SK-N-SH (cell line): ENCODE data around the gene MAPKBP1.

Source experiments
- EP300 ChIP-seq, 2 experiments: IDR thresholded peaks; 2 replicates each; pipeline versions ENCODE4 v1.4.0 to v1.6.1; 2012; ENCODE audit warnings: borderline replicate concordance in 1 of 2, low read depth in 1 of 2, low read length in 1 of 2
- RAD21 ChIP-seq: IDR thresholded peaks from 2 replicates; pipeline ENCODE4 v1.6.1; 2012; ENCODE audit warnings: mild to moderate bottlenecking, low read length
- RFX5 ChIP-seq: IDR thresholded peaks from 2 replicates; pipeline ENCODE4 v1.6.1; 2012; ENCODE audit warnings: mild to moderate bottlenecking, improper control_type of control experiment, low read length
- TF ChIP-seq, protein P1 (sequence below): fragments of 200-600 bp; sonication (generic); IDR thresholded peaks from 2 replicates; pipeline ENCODE4 v1.6.1; 2017; ENCODE audit warnings: antibody characterized with exemption, mild to moderate bottlenecking, moderate library complexity

DNA sequence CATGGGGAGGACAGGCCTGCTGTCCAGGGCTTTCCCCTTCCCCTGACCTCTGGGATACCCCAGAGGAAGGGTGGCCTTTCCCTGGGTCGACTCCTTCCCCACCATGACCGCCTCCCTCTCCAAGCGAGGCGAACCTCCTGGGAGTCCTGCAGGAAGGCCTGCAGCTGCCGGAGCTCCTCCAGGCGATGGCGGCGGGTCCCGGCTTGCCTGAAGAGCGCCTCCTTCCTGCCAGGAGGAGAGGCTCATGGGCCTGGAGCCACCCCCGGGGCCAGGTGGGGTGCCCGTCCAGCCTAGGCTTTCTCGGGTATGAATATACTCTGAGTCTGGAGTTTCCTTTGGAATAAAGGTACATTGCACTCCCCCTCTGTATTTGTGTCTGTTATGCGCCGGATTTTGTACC, 84.5 kb downstream of the MAPKBP1 start:
- TF ChIP-seq EP300 (IDR thresholded peaks at IDR 0.05; ENCODE audit: borderline replicate concordance in 1 of 2, low read depth in 1 of 2, low read length in 1 of 2) = no peak
- TF ChIP-seq, protein P1, sequence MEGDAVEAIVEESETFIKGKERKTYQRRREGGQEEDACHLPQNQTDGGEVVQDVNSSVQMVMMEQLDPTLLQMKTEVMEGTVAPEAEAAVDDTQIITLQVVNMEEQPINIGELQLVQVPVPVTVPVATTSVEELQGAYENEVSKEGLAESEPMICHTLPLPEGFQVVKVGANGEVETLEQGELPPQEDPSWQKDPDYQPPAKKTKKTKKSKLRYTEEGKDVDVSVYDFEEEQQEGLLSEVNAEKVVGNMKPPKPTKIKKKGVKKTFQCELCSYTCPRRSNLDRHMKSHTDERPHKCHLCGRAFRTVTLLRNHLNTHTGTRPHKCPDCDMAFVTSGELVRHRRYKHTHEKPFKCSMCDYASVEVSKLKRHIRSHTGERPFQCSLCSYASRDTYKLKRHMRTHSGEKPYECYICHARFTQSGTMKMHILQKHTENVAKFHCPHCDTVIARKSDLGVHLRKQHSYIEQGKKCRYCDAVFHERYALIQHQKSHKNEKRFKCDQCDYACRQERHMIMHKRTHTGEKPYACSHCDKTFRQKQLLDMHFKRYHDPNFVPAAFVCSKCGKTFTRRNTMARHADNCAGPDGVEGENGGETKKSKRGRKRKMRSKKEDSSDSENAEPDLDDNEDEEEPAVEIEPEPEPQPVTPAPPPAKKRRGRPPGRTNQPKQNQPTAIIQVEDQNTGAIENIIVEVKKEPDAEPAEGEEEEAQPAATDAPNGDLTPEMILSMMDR = no peak
- no peak for TF ChIP-seq RAD21
- TF ChIP-seq RFX5 = no peak
